Embryonic facial prominence (tissue), 1 donor: ENCODE results near the gene C10orf105.

ENCODE experiments used
- DNase-seq: peaks from one replicate; pipeline ENCODE4 v3.0.0-alpha.2; 2016; ENCODE audit errors: extremely low spot score

C10orf105 gene, protein sequence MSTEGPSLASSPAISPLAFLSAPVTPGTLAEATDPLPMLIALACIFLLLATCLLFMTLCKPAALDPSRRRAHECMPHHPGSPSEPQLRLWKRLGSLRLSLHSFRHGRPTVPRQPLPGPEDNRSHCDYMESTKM

DNA sequence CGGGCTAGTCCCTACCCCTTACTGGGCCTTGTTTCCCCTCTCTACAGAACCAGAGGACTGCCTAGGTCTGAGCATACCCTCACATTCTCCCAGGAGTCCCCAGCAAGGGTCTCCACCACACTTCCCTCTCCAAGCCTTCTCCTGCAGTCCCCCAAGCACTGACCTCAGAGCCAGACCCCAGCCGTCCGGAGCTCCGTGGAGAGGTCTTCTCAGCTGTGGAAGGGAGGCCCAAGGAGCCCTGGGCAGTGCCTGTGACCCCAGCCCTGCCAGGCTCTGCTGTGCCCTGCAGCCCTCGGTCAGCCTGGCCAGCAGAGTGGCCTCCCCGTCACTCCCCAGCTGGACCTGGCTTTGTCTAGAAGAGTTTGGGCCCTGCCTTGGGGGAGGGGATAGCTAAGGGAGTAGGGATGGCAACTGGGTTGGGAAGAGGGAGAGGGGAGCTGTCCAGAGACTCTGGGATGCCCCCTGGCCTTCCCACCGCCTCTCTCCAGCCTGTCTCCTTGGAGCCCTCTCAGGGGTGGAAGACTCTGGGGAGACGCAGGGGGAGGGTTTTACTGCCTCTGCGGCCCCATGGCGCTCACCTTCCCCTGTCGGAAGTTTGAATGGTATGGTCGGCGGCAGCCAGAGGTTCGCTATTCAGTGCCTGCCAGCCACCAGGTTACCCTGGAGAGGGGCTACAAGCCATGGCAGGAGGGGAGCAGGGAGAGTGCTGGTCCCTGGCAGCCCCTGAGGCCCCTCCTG is at the start of gene C10orf105:
C10orf105 (minus strand) TSS at position 315 of the 738 bp plus-strand sequence. CDS start 3,441 bp downstream, outside the sequence.
- no peak for DNase-seq

DNA sequence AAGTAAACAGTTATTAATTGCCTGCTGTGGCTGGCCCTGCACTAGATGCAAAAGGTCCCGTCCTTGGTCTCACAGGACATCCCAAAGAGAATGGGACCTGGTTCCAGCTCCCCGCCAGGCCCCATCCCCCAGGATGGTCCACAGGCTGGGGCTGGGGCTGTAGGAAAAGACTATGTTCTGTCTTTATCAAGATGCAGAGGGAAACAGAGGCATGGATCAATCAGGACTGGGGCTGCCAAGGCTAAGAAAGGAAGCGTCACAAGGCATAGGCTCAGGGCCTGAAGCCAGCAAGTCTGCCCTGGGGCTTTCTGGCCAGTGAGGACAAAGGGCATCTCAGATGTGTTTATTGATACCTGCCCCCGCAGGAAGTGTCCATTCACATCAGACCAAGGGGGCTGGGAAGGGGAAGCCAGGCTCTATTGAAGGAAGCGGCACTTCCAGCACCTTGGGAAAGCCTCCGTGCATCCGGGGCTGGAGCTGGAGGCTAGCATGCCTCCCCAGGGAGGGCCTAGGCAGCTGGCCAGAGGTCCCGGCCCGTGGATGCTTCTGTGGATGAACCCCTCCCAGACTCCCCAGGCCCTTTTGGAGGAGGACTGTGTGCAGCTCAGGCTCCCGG is 48.0 kb upstream of the C10orf105 start:
- no peak for DNase-seq

DNA sequence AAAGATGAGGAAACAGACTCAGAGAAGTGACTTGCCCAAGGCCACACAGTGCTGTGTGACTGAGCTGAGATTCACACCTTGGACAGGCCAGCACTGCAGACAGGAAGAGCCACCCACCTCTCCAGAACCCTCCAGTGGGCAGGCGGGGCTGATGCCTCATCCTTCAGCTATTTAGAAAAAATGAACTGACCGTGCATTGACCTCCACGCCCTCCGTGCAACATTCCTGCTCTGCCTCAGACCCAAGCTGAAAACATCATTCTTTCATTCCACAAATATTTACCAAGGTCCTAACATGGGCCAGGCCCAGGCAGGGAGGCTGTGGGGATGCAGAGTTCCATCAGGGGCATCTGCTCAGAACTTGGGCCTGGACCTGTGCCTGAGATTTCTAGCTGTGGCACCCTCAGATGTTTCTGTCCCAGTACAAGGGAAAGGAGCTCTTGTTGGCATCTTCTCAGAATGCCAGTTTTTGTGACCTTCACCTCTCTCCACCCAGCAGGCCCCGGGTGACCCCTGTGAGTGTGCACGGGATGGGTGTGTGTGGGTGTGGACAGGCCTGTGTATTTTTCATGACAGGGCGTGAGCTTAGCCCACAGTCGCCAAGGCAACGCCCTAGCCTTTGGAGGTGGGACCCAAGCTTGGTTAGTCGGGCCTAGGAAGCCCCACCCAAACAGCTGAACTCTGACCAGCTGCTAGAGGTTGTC is 47.3 kb upstream of the C10orf105 start:
- no peak for DNase-seq

DNA sequence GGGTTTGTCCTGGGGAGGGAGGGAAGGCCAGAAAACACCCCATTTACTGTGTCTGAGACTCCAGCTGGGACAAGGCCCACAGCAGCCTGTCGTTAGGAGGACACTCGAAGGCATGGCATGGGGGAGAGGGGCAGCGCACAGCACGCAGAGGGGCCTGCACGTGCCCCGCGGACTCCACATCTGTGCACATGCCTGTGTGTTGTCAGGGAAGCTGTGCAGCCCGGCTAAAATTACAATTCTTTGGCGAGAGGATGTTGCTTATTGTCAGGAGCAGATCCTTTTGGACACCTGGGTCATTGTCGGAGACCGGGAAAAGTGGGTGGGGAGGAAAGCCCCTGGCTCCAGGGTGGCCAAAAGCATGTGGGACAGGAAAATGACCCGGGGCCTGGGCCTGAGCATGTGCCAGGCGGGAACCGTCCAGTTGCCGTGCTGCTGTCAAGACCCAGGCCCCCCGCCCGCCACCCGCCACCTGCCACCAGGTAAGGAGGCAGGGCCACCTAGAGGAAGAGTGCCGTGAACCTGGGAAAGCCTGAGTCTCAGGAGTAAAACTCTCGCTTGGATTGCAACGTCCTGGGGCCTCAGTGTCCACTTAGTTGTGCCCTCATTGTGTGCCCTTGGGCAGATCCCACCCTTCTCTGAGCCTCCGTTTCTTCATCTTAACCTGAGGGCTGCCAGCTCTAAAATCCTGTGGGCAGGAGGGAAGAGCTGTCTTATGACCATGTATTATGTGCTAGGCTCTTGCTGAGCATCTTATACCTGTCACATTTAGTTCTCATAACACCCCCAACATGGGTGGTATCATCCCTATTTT is 46.5 kb upstream of the C10orf105 start:
- DNase-seq = no peak

DNA sequence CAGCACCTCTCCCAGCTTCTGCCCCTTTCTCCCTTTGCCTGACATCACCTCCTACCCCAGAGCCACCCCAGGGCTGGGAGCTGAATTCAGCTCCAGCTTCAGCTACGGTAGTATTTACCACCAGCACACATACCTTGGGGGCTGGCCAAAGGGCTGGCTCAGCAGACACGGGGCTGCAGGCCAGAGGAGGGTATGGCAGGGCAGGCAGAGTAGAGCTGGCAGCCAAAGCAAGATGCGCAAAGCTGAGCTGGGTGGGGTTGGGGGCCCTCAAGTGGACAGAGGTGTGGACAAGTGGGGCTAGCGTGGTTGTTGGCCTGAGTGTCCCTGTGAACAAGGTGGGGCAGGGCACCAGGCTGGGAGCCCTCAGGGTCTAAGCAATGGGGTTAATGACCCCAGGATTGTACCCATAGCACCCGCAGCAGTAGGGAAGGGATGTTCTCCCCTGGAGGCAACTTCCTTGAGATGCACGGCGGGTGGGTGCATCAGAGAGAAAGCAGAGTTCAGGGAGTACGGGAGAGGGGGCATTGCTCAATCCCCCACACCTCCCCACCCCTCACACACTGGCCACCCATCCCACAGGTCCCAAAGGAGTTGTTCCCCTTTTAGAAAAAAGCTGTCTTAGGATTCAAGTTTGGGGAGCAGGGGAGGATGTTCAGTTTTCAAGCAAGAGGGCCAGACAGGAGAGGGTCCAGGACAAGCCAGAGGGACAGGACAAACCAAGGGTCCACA is 45.8 kb upstream of the C10orf105 start:
- DNase-seq = no peak

DNA sequence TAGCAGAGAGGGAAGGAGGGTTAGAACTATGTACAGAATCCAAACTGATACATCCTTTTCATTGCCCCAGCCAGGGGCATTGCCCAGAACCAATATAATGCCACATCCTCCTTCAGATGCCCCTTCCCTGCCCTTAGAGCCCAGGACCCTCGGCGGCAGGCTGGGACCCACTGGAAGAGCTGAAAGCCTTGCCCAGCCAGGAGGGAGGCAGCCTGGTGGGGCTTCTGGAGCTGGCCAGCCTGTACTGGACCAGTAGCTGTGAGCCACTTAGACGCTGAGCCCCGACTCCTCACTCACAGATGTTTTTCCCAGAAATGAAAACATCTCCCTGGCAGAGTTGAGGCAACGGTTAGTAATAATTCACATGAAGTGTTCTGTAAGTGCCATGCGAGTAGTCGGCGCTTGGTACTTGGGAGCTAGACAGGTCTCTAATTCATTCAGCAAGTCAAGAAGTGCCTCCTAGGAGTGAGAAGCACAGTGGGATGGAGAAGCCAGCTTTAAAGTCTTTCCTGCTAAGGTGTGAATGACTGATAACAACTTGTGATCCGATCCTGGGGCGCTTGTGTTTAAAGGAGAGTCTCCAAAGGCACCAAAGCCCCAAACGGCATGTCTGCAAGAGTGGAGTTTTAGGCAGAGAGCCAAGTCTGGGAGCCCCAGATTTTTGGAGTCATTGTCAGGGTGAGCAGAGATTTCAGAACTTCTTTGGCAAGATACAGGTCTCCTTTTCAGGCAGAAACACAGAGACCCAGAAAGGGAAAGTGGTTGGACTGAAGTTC is 44.0 kb upstream of the C10orf105 start:
- no peak for DNase-seq

DNA sequence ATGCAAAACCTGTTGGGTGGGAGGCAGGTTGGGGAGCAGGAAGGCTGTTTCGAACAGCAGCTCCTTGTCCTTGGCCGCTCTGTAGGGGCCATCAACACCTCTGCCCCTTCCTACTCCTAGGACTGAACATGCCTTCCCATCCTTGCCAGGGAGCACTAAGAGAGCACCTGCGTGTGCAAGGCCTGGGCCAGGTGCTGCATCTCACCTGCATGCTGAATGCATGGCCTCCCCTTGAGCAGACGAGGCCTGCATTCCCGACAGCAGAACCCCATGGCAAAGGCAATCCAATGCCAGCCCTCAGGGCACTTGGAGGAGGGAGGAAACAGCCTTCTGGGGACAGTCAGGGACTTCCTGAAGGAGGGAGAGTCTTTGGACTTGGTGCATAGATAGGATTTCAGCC is 42.7 kb upstream of the C10orf105 start:
- no peak for DNase-seq

DNA sequence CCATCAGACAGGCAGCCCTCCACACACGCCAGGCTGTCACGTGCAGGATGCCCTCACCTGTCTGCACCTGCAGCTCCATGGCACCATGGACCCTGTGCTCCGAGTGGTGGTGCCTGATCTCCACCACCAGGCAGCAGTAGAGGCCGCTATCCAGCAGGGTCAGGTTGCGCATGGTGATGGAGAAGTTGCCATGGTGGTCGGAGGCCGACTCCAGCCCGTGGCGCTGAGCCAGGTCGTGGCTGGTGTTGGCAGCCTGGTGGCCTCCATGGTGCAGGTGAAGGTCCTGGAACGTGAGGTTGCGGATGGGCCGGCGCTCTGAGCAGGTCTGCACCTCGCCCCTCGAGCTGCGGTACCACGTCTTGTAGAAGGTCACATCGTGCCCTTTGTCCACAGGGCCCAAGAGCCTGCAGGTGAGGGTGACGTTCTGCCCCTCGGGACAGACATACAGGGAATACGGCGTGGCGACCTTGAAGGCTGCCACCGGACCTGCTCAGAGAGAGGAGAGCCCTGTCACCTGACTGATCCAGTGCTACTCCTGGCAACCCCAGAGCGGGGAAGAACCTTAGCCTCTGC is 42.0 kb upstream of the C10orf105 start:
- no peak for DNase-seq

DNA sequence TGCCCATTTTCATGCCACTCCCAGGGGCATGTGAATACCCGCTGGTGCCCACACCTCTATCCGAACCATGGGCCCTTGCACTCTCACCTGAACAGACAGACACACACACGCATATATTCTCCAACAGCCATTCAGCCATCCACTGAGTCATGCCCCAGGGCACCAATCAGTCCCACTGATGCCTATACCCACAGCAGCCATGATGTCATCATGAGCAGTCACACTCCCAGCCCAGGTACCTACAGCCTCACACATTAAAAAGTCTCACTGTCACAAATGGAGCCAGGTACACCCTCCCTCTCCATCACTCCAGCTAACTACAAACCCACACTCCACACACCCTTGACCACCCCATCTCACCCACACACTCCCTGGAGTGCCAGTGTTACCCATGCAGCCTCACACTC is 41.5 kb upstream of the C10orf105 start:
- no peak for DNase-seq

DNA sequence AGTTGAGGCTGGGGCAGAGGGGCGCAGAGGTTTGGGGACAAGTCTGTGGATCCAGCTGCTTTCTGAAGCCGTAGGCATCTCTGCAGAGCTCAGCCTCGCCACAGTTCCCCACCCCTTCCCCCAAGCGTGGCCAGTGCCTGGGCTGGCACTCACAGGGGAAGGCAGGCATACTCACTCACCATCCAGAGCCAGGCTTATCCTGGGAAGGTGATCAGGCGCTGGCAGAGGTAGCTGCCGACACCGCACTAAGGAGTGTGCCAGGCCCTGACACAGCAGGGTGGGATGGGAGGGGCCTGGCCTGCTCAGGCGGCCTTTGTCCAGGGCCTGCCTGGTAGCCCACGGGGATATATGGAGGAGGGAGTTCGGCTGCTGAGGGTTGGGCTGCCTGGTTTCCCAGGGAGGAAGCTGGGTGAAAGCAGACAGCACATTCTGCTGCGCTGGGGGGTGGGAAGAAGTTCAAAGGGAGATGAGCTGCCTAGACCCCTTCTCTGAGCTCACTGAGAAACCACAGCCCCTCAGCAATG is 37.9 kb upstream of the C10orf105 start:
- no peak for DNase-seq

DNA sequence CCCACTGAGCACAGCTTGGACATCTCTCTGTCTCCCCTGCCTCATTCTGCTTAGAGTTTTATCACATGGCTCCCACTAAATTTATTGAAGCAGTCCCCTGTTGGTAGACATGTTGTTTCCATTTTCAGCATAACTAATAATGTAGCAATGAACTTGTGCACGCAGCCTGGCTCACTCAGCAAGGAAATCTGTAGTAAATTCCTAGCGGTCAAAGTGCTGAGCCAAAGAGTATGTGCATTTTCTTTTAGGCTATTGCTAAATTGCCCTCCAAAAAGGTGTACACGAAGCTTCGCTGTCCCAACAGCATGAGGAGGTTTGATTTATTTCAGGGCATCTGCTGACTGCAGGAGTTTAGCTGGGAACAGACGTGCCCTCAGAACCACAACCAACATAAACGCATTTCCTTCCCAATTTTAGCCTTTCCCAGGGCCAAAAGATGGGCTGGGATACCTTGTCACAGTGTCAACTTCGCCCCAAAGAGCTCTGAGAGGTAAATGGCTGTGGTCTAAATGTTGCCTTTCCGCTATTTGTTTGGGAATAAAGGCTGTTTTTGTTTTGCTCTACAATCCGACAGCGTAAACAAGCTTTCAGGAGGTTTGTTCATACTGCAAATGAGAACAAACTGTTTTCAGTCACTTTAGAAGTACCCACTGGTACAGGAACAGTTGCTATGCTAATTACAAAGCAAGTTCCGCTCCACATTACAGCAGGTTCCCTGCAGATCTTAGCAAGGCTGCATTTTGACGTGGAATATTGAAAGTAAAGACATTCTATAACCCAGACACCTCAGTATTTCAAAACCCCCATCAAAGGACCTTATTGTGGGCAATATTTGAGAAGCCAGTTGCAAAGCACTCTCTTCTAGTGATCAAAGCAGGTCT is 37.0 kb upstream of the C10orf105 start:
- no peak for DNase-seq

DNA sequence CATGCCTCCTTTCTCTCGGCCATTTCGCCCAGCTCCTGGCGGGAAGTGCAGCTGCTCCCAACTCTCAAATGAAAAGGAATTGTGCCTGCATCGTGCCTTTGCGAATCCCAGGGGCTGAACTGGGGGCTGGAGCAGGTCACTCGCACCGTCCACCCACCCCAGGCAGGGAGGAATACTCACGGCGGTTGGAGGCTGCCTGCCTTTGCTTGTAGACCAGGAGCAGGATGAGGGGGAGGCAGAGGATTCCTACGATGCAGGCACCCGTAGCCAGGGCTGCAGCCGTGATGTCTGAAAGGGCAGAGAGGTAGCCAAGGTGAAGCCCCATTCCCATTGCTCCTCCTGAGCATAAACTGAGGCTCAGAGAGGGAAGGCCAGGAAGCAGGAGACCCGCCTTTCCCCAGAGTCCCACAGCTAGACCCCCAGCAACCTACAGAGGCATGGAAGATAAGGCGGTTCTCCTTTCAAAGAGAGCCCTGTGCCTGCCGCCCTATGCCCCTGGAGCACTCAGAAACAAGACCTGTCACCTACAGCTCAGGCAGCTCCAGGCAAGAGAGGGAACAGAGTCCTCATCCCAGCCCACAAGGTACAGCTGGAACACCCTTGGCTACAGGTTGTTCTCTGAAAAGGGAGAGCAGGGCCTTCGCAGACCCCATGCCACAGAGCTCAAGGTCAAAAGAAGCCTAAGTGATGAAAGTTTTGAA is 35.8 kb upstream of the C10orf105 start:
- DNase-seq = no peak

DNA sequence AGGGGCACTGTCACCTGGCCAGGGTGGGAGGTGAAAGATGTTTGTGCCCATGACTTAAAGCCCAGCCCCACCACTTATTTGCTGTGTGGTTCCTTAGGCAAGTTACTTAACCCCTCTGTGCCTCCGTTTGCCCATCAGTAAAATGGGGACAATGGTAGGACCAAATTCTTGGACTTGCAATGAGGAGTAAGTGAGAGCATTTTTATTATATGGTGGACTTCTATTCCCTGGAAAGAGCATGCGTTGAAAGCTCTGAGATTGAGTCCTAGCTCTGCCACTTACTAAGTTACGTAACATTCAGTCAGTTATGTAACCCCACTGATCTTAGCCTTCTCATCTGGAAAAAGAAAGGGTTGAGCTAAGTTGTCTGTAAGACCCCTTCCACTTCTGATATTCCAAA is 35.0 kb upstream of the C10orf105 start:
- no peak for DNase-seq

DNA sequence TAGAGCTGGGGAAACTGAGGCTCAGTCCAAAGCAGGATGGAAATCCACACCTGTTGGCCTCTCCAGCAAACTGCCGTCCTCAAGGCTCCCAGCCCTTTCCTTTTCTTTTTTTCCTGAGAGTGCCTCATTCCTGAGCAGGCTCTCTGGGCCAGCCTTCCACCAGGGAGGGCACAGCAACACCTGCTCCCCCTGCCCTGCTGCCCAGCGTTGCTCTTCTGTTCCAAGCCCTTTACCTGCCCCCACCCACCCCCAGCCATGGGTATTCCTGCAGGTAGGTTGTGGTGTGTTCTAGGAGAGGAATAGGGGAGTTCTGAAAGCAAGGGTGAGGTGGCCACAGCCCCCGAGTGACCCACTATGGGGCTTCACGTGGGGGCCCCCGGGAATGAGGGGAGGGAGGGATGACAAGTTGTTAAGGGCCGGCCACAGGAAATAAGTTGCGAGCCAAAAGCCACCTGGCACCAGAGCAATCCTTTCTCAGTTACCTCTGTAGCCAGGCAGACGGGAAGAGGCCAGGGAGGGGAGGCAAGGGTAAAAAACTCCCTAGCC is 34.5 kb upstream of the C10orf105 start:
- DNase-seq = no peak

DNA sequence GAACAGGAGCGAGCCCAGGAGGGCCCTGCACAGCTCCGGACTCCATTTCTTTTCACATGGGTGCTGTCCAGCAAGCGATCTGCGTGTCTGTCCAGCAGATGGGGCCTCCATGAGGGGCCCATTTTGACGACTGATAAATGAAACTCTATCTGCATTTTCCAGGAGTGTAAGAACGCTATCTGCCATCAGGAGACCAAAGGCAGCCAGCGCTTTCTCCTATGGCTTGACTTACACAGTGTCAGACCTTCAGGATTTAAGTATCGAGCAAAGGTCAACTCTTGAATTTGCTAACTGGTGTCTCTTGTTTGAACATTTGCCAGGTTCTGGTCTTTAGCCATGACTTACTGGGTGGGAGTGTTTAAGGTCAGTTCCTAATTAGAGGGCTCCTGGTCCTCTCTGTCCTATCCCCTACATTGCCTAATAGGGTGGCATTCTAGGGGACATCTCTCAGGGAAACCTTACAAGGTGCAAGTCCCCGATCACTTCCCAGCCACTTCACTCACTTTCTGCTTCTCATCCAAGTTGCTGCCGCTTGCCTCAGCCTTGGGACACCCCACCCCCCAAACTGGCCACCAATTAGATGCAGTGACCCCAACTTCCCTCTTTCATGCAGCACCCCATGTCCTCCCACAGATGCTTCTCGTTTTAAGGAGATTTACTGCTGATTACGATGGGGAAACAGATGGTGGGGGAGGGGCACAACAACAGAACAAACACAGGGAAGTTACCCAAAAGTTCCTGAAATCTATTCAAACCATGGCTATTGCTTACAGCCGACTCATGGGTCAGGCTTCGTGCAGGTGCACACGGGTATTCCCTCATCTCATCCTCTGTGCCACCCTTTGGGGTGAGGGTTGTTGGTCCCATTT is 33.7 kb upstream of the C10orf105 start:
- no peak for DNase-seq

DNA sequence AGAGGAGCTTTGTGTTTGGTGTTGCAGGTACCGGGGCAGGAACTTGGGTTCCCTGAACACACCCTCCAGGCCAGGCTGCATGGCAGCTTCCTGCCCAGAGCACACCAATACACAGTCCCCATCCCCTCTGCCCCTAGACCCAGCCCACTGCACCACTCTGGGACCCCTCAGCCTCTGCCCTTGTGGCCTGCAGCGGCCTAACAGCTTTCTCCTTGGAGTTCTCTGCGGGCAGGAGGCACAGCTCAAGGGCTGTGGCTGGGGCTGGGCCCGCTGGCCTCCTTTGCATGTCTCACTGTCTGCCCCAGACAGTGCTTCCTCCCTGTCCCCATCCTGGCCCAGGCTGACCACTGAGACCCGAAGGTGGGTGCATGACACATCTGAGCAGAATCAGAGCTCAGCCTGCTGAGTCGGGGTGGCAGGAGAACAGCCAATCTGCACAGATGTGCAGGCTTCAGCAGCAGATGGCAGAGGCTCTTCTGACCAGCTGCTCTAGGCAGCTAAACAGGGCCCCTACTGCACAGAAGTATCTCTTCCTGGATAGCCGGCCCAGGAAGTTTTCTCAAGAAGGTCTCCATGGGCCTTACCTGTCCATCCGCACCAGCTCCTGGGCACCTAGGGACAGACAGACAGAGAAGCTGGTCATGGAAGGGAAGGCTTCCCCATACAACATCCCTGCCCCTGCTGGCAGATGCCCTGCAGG is 33.0 kb upstream of the C10orf105 start:
- DNase-seq = no peak
